PC-3 (cell line): Measurements from ENCODE around the gene PAX5.

Experiments used
- EZH2 ChIP-seq: fragments of 300-600 bp; sonication (generic); IDR thresholded peaks from one replicate; pipeline ENCODE4 v1.6.1; 2017; ENCODE audit warnings: antibody characterized with exemption, mild to moderate bottlenecking, low read length; ENCODE audit not compliant: unreplicated experiment
- EZH2phosphoT487 ChIP-seq: fragments of 300-600 bp; sonication (generic); IDR thresholded peaks from 2 replicates; pipeline ENCODE4 v1.6.1; 2018; ENCODE audit warnings: mild to moderate bottlenecking, antibody characterized with exemption, low read length, borderline replicate concordance
- TF ChIP-seq, protein P1 (sequence below): fragments of 300-600 bp; sonication (generic); conservative IDR thresholded peaks from 2 replicates; pipeline ENCODE4 v1.5.1; 2017; ENCODE audit warnings: antibody characterized with exemption, low read depth, mild to moderate bottlenecking, low read length

DNA sequence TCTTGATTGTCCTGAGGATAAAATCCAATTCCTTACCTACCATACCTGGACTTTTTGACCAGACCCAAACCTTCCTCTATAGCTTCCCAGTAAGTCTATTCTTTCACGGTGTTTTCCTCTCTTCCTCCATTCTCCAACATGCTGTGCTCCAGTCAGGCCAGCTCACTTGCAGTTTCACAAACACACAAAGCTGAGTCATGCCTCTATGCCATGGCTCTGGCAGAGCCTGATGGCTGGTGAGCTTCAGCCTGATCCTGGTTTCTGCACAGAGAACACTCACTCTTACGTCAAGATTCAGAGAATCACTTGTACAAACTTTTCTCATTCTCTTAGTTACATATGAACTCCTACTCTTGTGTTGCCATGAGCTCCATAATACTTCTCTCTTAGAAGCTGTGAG, 27.7 kb upstream of the PAX5 start:
- TF ChIP-seq EZH2phosphoT487 (no peak), EZH2 (no peak)
- TF ChIP-seq, protein P1, sequence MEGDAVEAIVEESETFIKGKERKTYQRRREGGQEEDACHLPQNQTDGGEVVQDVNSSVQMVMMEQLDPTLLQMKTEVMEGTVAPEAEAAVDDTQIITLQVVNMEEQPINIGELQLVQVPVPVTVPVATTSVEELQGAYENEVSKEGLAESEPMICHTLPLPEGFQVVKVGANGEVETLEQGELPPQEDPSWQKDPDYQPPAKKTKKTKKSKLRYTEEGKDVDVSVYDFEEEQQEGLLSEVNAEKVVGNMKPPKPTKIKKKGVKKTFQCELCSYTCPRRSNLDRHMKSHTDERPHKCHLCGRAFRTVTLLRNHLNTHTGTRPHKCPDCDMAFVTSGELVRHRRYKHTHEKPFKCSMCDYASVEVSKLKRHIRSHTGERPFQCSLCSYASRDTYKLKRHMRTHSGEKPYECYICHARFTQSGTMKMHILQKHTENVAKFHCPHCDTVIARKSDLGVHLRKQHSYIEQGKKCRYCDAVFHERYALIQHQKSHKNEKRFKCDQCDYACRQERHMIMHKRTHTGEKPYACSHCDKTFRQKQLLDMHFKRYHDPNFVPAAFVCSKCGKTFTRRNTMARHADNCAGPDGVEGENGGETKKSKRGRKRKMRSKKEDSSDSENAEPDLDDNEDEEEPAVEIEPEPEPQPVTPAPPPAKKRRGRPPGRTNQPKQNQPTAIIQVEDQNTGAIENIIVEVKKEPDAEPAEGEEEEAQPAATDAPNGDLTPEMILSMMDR = no peak
